ENCODE measurements around the gene APLN.

- no peak for TF ChIP-seq POLR2A (IDR thresholded peaks at IDR 0.05)
- TF ChIP-seq, protein P1, sequence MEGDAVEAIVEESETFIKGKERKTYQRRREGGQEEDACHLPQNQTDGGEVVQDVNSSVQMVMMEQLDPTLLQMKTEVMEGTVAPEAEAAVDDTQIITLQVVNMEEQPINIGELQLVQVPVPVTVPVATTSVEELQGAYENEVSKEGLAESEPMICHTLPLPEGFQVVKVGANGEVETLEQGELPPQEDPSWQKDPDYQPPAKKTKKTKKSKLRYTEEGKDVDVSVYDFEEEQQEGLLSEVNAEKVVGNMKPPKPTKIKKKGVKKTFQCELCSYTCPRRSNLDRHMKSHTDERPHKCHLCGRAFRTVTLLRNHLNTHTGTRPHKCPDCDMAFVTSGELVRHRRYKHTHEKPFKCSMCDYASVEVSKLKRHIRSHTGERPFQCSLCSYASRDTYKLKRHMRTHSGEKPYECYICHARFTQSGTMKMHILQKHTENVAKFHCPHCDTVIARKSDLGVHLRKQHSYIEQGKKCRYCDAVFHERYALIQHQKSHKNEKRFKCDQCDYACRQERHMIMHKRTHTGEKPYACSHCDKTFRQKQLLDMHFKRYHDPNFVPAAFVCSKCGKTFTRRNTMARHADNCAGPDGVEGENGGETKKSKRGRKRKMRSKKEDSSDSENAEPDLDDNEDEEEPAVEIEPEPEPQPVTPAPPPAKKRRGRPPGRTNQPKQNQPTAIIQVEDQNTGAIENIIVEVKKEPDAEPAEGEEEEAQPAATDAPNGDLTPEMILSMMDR (IDR thresholded peaks at IDR 0.05) = no peak
- no peak for TF ChIP-seq POLR2AphosphoS5 (IDR thresholded peaks at IDR 0.05)
Observed at GRCh38 chrX:129650183-129650689, 4.5 kb downstream of the APLN start.
